Measurements from ENCODE around the gene MRPL58.

The MRPL58 gene

DNA sequence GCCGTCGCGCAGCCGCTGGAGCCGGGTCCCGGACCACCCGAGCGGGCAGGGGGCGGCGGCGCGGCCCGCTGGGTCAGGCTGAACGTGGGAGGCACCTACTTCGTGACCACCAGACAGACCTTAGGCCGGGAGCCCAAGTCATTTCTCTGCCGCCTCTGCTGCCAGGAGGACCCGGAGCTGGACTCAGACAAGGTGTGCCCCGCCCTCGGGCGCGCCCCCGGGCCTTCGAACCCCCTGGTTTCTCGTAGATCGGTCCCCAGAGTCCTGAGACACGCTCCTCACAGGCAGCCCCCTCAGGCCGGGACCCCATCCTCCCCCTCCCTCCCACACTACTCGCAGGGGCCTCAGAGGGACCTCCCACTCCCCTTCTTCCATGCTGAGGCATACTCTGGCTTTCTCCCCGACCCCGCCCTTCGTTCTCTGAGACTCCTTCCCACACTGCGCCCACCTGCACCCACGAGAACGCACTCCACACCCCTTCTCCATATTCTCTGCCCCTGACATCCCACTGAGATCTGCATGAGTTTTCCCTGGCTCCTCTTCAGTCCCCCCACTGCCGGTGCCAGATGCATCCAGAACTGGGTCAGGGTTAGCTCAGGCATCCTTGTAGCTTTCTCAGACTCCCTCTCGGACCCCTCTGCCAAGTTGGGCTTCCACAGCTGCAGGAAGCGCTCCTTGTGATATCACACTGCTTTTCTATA lies 35.1 kb downstream of the MRPL58 start:
- CTCF ChIA-PET = interaction anchor here (0.9 kb wide), 1 partner anchor 12 kb away, joined by 4 read pairs; no protein-coding TSS in a partner anchor
- POLR2A ChIA-PET = interaction anchor here (0.6 to 3.5 kb wide), 9 partner anchors 9 to 160 kb away, joined by 3 to 31 read pairs (median 4); partner anchors contain the start of genes CDR2L and MRPL58
- no peak for DNase-seq (ENCODE audit: extremely low spot score)
- no peak for TF ChIP-seq SP1 (IDR thresholded peaks at IDR 0.05)
- TF ChIP-seq LEF1 (IDR thresholded peaks at IDR 0.05; ENCODE audit: borderline replicate concordance) = no peak
- no peak for TF ChIP-seq TARDBP (IDR thresholded peaks at IDR 0.05)
- TF ChIP-seq NFRKB (IDR thresholded peaks at IDR 0.05) = no peak
- TF ChIP-seq BHLHE40 (IDR thresholded peaks at IDR 0.05; ENCODE audit: borderline replicate concordance) = no peak
- TF ChIP-seq FOXA1 (IDR thresholded peaks at IDR 0.05) = no peak
- no peak for TF ChIP-seq CTBP1 (IDR thresholded peaks at IDR 0.05; ENCODE audit: borderline replicate concordance)
- TF ChIP-seq FOXM1 (IDR thresholded peaks at IDR 0.05; ENCODE audit: borderline replicate concordance) = no peak
- no peak for TF ChIP-seq ARNT (IDR thresholded peaks at IDR 0.05)
- TF ChIP-seq, protein P1, sequence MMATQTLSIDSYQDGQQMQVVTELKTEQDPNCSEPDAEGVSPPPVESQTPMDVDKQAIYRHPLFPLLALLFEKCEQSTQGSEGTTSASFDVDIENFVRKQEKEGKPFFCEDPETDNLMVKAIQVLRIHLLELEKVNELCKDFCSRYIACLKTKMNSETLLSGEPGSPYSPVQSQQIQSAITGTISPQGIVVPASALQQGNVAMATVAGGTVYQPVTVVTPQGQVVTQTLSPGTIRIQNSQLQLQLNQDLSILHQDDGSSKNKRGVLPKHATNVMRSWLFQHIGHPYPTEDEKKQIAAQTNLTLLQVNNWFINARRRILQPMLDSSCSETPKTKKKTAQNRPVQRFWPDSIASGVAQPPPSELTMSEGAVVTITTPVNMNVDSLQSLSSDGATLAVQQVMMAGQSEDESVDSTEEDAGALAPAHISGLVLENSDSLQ (IDR thresholded peaks at IDR 0.05) = no peak
- TF ChIP-seq FOXK2 (IDR thresholded peaks at IDR 0.05) = no peak
- TF ChIP-seq ZNF384 (IDR thresholded peaks at IDR 0.05) = no peak
- TF ChIP-seq SUZ12 (IDR thresholded peaks at IDR 0.05) = no peak
- no peak for TF ChIP-seq L3MBTL2 (conservative IDR thresholded peaks at IDR 0.05)
- no peak for TF ChIP-seq HDGF (IDR thresholded peaks at IDR 0.05; ENCODE audit: borderline replicate concordance)
- no peak for TF ChIP-seq ELF4 (IDR thresholded peaks at IDR 0.05)

DNA sequence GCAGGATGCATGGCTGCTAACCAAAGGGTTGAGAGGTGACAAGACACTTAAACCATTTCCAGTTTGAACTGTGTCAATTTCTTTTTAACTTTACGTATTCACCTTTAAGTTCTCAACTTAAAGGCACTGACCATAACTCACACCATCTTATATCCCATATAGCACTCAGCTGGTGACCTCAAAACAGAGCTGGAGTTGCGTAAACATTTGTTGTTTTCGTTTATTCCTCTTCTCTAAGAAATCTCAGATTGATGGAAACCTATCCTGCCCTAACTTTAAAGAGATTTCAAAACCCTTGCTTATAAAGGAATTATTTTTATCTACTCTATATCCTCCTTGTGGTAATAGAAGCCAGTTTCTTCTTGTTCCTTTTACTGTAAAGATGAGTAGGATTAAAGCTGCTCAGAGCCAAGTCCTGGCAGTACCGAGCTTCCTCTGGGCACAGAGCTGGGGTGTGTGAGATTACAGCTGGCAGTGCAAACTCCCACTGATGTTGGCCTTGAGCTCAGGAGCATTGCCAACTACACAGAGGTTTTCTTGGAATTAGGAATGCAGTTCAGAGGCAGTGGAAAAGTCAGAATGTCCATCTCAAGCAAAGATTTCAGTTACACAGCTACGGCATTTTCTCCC lies 35.9 kb downstream of the MRPL58 start:
- TF ChIP-seq NFRKB (IDR thresholded peaks at IDR 0.05) = no peak
- TF ChIP-seq SUZ12 (IDR thresholded peaks at IDR 0.05) = no peak
- POLR2A ChIA-PET = interaction anchor here (0.8 to 3.5 kb wide), 8 partner anchors 13 to 223 kb away, joined by 3 to 31 read pairs (median 4); partner anchors contain the start of genes ARMC7, CDR2L, MIF4GD and MRPL58
- DNase-seq (ENCODE audit: extremely low spot score) = no peak
- CTCF ChIA-PET = interaction anchor here (0.9 kb wide), 1 partner anchor 12 kb away, joined by 4 read pairs; no protein-coding TSS in a partner anchor

DNA sequence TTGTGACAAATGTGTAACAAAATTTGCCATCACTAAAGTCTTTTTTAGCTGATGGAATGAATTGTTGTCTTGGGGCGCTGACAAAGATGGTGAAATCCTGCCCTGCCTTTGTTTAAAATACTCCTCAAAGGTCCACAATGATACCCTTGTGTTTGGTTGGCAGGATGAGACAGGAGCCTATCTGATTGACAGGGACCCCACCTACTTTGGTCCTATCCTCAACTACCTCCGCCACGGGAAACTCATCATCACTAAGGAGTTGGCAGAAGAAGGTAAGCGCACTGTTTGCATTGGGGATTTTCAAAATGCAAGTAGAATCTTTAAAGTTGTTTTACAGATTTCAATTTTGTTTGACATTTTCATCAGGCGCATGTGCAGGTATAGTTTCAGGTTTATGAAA lies 36.6 kb downstream of the MRPL58 start:
- POLR2A ChIA-PET = interaction anchor here (0.8 to 3.5 kb wide), 7 partner anchors 12 to 222 kb away, joined by 3 to 31 read pairs (median 4); partner anchors contain the start of genes ARMC7, MIF4GD and MRPL58
- no peak for DNase-seq (ENCODE audit: extremely low spot score)
- TF ChIP-seq BHLHE40 (IDR thresholded peaks at IDR 0.05; ENCODE audit: borderline replicate concordance) (no peak), NFRKB (IDR thresholded peaks at IDR 0.05) (no peak), LEF1 (IDR thresholded peaks at IDR 0.05; ENCODE audit: borderline replicate concordance) (no peak), SUZ12 (IDR thresholded peaks at IDR 0.05) (no peak), CTBP1 (IDR thresholded peaks at IDR 0.05; ENCODE audit: borderline replicate concordance) (no peak), FOXK2 (IDR thresholded peaks at IDR 0.05) (no peak), HDGF (IDR thresholded peaks at IDR 0.05; ENCODE audit: borderline replicate concordance) (no peak), SP1 (IDR thresholded peaks at IDR 0.05) (no peak), FOXA1 (IDR thresholded peaks at IDR 0.05) (no peak), ZNF384 (IDR thresholded peaks at IDR 0.05) (no peak), L3MBTL2 (conservative IDR thresholded peaks at IDR 0.05) (no peak)
- CTCF ChIA-PET = no interaction called here

DNA sequence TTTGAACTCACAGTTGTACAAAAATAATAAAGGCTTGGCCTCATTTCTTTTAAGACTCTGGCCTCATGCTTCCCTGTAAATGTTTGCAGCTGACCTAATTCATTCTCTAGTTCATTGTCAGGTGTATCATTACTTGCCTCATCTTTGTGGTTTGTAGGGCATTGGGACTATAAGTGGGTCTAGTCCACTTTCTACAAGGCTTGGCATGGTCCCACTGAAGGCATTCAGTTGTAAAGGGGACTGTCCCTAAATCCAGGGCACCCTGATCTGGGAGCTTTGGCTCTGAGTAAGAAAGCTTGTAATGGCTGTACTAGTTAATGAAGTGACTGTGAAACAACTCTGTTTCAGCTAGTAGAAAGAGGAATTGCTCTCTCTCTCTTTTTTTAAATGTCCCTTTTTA lies 37.2 kb downstream of the MRPL58 start:
- CTCF ChIA-PET = no interaction called here

DNA sequence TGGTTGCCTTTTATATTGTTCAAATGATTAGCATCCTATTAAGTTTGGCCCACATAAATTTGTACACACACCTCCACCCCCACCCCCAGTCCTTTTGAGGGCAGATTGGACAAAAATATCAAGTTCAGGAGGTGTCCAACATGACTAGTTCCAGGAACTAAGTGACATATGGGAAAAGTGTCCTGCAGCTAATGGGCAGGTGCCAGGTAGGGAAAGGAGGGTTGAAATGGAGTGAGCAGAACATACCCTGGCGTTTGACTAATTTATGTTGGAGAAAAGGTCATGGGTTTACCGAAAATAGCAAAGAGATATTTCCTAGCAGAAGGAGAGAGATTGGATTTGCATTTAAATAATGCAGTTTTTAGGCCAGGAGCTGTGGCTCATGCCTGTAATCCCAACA lies 39.5 kb downstream of the MRPL58 start:
- no peak for DNase-seq (ENCODE audit: extremely low spot score)
- TF ChIP-seq TARDBP (IDR thresholded peaks at IDR 0.05) (no peak), FOXK2 (IDR thresholded peaks at IDR 0.05) (no peak), ZNF384 (IDR thresholded peaks at IDR 0.05) (no peak), ARNT (IDR thresholded peaks at IDR 0.05) (no peak), SP1 (IDR thresholded peaks at IDR 0.05) (no peak), FOXA1 (IDR thresholded peaks at IDR 0.05) (no peak), BHLHE40 (IDR thresholded peaks at IDR 0.05; ENCODE audit: borderline replicate concordance) (no peak), NFRKB (IDR thresholded peaks at IDR 0.05) (no peak), FOXM1 (IDR thresholded peaks at IDR 0.05; ENCODE audit: borderline replicate concordance) (no peak), HDGF (IDR thresholded peaks at IDR 0.05; ENCODE audit: borderline replicate concordance) (no peak), SUZ12 (IDR thresholded peaks at IDR 0.05) (no peak), L3MBTL2 (conservative IDR thresholded peaks at IDR 0.05) (no peak), LEF1 (IDR thresholded peaks at IDR 0.05; ENCODE audit: borderline replicate concordance) (no peak), CTBP1 (IDR thresholded peaks at IDR 0.05; ENCODE audit: borderline replicate concordance) (no peak), ELF4 (IDR thresholded peaks at IDR 0.05) (no peak)
- TF ChIP-seq, protein P1 (IDR thresholded peaks at IDR 0.05) = no peak
- ChIA-PET POLR2A (no interaction called here), CTCF (interaction anchor here (0.6 kb wide), 1 partner anchor 260 kb away, joined by 3 read pairs; no protein-coding TSS in a partner anchor)

More for the DNA sequence above, 37.2 kb downstream of the MRPL58 start:
- no peak for DNase-seq (ENCODE audit: extremely low spot score)
- TF ChIP-seq SP1 (IDR thresholded peaks at IDR 0.05) (no peak), SUZ12 (IDR thresholded peaks at IDR 0.05) (no peak), TARDBP (IDR thresholded peaks at IDR 0.05) (no peak), ELF4 (IDR thresholded peaks at IDR 0.05) (no peak), FOXA1 (IDR thresholded peaks at IDR 0.05) (no peak), CTBP1 (IDR thresholded peaks at IDR 0.05; ENCODE audit: borderline replicate concordance) (no peak), LEF1 (IDR thresholded peaks at IDR 0.05; ENCODE audit: borderline replicate concordance) (no peak), FOXM1 (IDR thresholded peaks at IDR 0.05; ENCODE audit: borderline replicate concordance) (no peak), ARNT (IDR thresholded peaks at IDR 0.05) (no peak), HDGF (IDR thresholded peaks at IDR 0.05; ENCODE audit: borderline replicate concordance) (no peak), ZNF384 (IDR thresholded peaks at IDR 0.05) (no peak), NFRKB (IDR thresholded peaks at IDR 0.05) (no peak)
- TF ChIP-seq, protein P1 (IDR thresholded peaks at IDR 0.05) = no peak
- POLR2A ChIA-PET = interaction anchor here (1.4 to 1.5 kb wide), 3 partner anchors 60 to 221 kb away, joined by 3 to 4 read pairs (median 3); partner anchors contain the start of genes ARMC7 and MIF4GD
